Spleen (tissue), 11 donors: ENCODE results near the gene TPM2. TPM values are rescaled to one million over a fixed set of nuclear protein-coding genes. Genes with fewer than 3 reads are reported as not detected.

Source experiments
- DNase-seq: peaks from one replicate; pipeline ENCODE4 v3.0.0-alpha.2; 2020
- H3K27ac ChIP-seq, 8 donors: fragments of 200-600 bp; sonication (generic) in 7 of 8; 1 replicate in 4 of 8; 2 replicates in 4 of 8; pipeline versions ENCODE4 v1.5.0 to v1.8.0; 2016 to 2021; ENCODE audit warnings: inconsistent platforms in 4 of 8, mild to moderate bottlenecking in 4 of 8, moderate library complexity in 1 of 8
- H3K27me3 ChIP-seq, 7 donors: fragments of 200-600 bp; sonication (generic) in 6 of 7; replicated peaks in 1 of 7; 1 replicate in 4 of 7; 2 replicates in 3 of 7; pipeline versions ENCODE4 v1.5.0 to v1.8.0; 2016 to 2021; ENCODE audit warnings: inconsistent platforms in 3 of 7, mild to moderate bottlenecking in 1 of 7
- H3K36me3 ChIP-seq, 6 donors: fragments of 200-600 bp; sonication (generic) in 5 of 6; 1 replicate in 4 of 6; 2 replicates in 2 of 6; pipeline versions ENCODE4 v1.5.0 to v1.8.0; 2016 to 2021; ENCODE audit warnings: inconsistent platforms in 2 of 6
- H3K4me1 ChIP-seq, 6 donors: fragments of 200-600 bp; sonication (generic) in 5 of 6; 1 replicate in 3 of 6; 2 replicates in 3 of 6; pipeline versions ENCODE4 v1.5.0 to v1.8.0; 2016 to 2021; ENCODE audit warnings: inconsistent platforms in 3 of 6
- H3K4me3 ChIP-seq, 8 donors: fragments of 200-600 bp; sonication (generic) in 7 of 8; 1 replicate in 4 of 8; 2 replicates in 4 of 8; pipeline versions ENCODE4 v1.5.0 to v1.8.0; 2016 to 2021; ENCODE audit warnings: inconsistent platforms in 4 of 8, mild to moderate bottlenecking in 4 of 8, moderate library complexity in 2 of 8
- H3K9me3 ChIP-seq, 8 donors: fragments of 200-600 bp; sonication (generic) in 7 of 8; 1 replicate in 4 of 8; 2 replicates in 4 of 8; pipeline versions ENCODE4 v1.5.0 to v1.8.0; 2016 to 2021; ENCODE audit warnings: inconsistent platforms in 4 of 8
- CTCF ChIP-seq, 11 experiments: fragments of 200-600 bp in 7 of 11; fragments of 450-650 bp in 4 of 11; sonication (generic) in 4 of 11; IDR thresholded peaks in 8 of 11; conservative IDR thresholded peaks in 3 of 11; 1 replicate in 7 of 11; 2 replicates in 4 of 11; pipeline versions ENCODE4 v1.4.0 to v1.8.0; 2016 to 2021; ENCODE audit warnings: antibody characterized with exemption in 11 of 11, inconsistent platforms in 4 of 11, mild to moderate bottlenecking in 1 of 11
- POLR2A ChIP-seq, 3 donors: fragments of 450-650 bp; IDR thresholded peaks; one replicate each; pipeline ENCODE4 v1.5.1; 2017; ENCODE audit warnings: antibody characterized with exemption in 3 of 3, mild to moderate bottlenecking in 1 of 3
- POLR2AphosphoS5 ChIP-seq, 3 donors: sonication (generic); formaldehyde crosslinking; IDR thresholded peaks; one replicate each; pipeline ENCODE4 v1.5.1; 2017; ENCODE audit warnings: antibody characterized with exemption in 3 of 3
- WGBS, 5 donors: extraction: QIAGEN DNeasy Blood & Tissue Kit in 3 of 5; methylation state at CpG; one replicate each; pipeline versions ENCODE4 v1.1.5 to v1.1.7; 2013 to 2018; 5-methylcytosine and 5-hydroxymethylcytosine counted together
- intact Hi-C: fragments of 100-400 bp; cut with DNase I; formaldehyde crosslinking; loops from one replicate; pipeline ENCODE4 v1.15.0; 2023; ENCODE audit warnings: low total_unique reads
- polyA plus RNA-seq, 3 donors: library from polyadenylated mRNA; stranded (reverse); fragments of 200-250 nt; gene quantifications; one replicate each; pipeline ENCODE4 v1.2.1, GENCODE V29; 2013
- total RNA-seq, 7 donors: library from RNA; depleted of rRNA in 3 of 7; stranded (reverse); fragments of >200 nt in 3 of 7; fragmentation: NEBNext Ultra II Directional in 4 of 7; extraction: Animal tissue kit (Norgen Biotek cat#: 25700) in 4 of 7; gene quantifications; one replicate each; pipeline versions ENCODE4 v1.1.0 to v1.2.1, GENCODE V29; 2016 to 2021
- donor health status: healthy with polysubstance abuse.
- donor health status: DM: no; HTN: no; CAD: no; lungs with moderate emphysema.
- donor health status: DM: no; HTN: no; CAD: no.
- donor health status: Bipolar disorder and iron deficiency.
- donor health status: healthy.
- donor health status: DM: no; HTN: no; CAD: no.
- donor health status: DM: yes; HTN: yes; CAD: no.

Gene TPM2
- total and polyA plus RNA-seq, 10 donors, result 43.1 to 237 (median 119) TPM

- intact Hi-C loops, result no loop called here
These were observed 37.9 kb upstream of the TPM2 start for GRCh38 chr9:35727676-35728040.

GRCh38 chr9:35726931-35727330, 37.2 kb upstream of the TPM2 start:
- Histone ChIP-seq H3K9me3 (no peaks in the 10 kb centered on the region), H3K27ac (peak overlapping the region; percentile 49 to 100 (median 98)), H3K27me3 (no peaks in the 10 kb centered on the region), H3K4me1 (peaks cover 51 to 71% (median 63%) of the 10 kb centered on the region in 6 donors), H3K4me3 (peak overlapping the region in 4 of 8 donors; percentile 70 to 90 (median 77)), H3K36me3 (peaks cover 0 to 64% (median 45%) of the 10 kb centered on the region in 6 donors)
- peak in 2 of 11 experiments; percentile 13 to 17 for TF ChIP-seq CTCF (IDR thresholded peaks at IDR 0.05 in 8 of 11, conservative IDR thresholded peaks at IDR 0.05 in 3 of 11)
- no peak for TF ChIP-seq POLR2A (IDR thresholded peaks at IDR 0.05)
- peak; percentile 12 to 49 (median 40) for TF ChIP-seq POLR2AphosphoS5 (IDR thresholded peaks at IDR 0.05)
- 9 to 28% (median 14%) methylated on average over 3 of the region's 3 CpGs for WGBS, 5 donors
- intact Hi-C loops, result no loop called here
- peak; percentile 87 for DNase-seq

More at GRCh38 chr9:35727676-35728040, 37.9 kb upstream of the TPM2 start:
- WGBS, 5 donors, result 9 to 20% (median 16%) methylated on average over 5 of the region's 5 CpGs
- H3K9me3 ChIP-seq, result no peaks in the 10 kb centered on the region
- no peak for DNase-seq
- peaks cover 0 to 56% (median 38%) of the 10 kb centered on the region in 6 donors for H3K36me3 ChIP-seq
- TF ChIP-seq POLR2A (IDR thresholded peaks at IDR 0.05) (no peak), POLR2AphosphoS5 (IDR thresholded peaks at IDR 0.05) (no peak), CTCF (IDR thresholded peaks at IDR 0.05 in 8 of 11, conservative IDR thresholded peaks at IDR 0.05 in 3 of 11) (no peak)
- peak overlapping the region; percentile 49 to 100 (median 98) for H3K27ac ChIP-seq
- peak overlapping the region in 7 of 8 donors; percentile 5 to 90 (median 70) for H3K4me3 ChIP-seq
- H3K27me3 ChIP-seq, result no peaks in the 10 kb centered on the region
- peaks cover 51 to 72% (median 64%) of the 10 kb centered on the region in 6 donors for H3K4me1 ChIP-seq

- H3K9me3 ChIP-seq, result no peaks in the 10 kb centered on the region
- WGBS, 5 donors, result 90 to 97% (median 93%) methylated on average over 6 to 11 of the region's 11 CpGs
- intact Hi-C loops, result no loop called here
- H3K27ac ChIP-seq, result peak overlapping the region in 1 of 8 donors; percentile 100
- DNase-seq, result no peak
- H3K4me3 ChIP-seq, result no peak overlapping the region
- no peaks in the 10 kb centered on the region for H3K27me3 ChIP-seq
- TF ChIP-seq POLR2AphosphoS5 (IDR thresholded peaks at IDR 0.05) (no peak), CTCF (IDR thresholded peaks at IDR 0.05 in 8 of 11, conservative IDR thresholded peaks at IDR 0.05 in 3 of 11) (no peak), POLR2A (IDR thresholded peaks at IDR 0.05) (no peak)
- H3K4me1 ChIP-seq, result peaks cover 41 to 59% (median 51%) of the 10 kb centered on the region in 6 donors
- H3K36me3 ChIP-seq, result peaks cover 7 to 79% (median 61%) of the 10 kb centered on the region in 6 donors
These were observed 35.6 kb upstream of the TPM2 start for GRCh38 chr9:35725362-35725761.

GRCh38 chr9:35723908-35724307, 34.2 kb upstream of the TPM2 start:
- intact Hi-C loops, result no loop called here
- Histone ChIP-seq H3K9me3 (no peaks in the 10 kb centered on the region), H3K27ac (no peak overlapping the region), H3K36me3 (peaks cover 7 to 87% (median 75%) of the 10 kb centered on the region in 6 donors), H3K4me1 (peaks cover 27 to 56% (median 40%) of the 10 kb centered on the region in 6 donors), H3K27me3 (no peaks in the 10 kb centered on the region), H3K4me3 (no peak overlapping the region)
- DNase-seq, result no peak
- 89 to 96% (median 93%) methylated on average over 7 to 8 of the region's 8 CpGs for WGBS, 5 donors
- TF ChIP-seq CTCF (IDR thresholded peaks at IDR 0.05 in 8 of 11, conservative IDR thresholded peaks at IDR 0.05 in 3 of 11) (no peak), POLR2A (IDR thresholded peaks at IDR 0.05) (no peak), POLR2AphosphoS5 (IDR thresholded peaks at IDR 0.05) (peak in 2 of 3 donors; percentile 13 to 36)
